OCI-LY3 (cell line): ENCODE results near the gene HOXD13.

ENCODE experiments used
- EZH2phosphoT487 ChIP-seq: fragments of 200-600 bp; shearing (Covaris generic); IDR thresholded peaks from 2 replicates; pipeline ENCODE4 v1.6.1; 2018; ENCODE audit warnings: antibody characterized with exemption, mixed run types, low read depth
- TF ChIP-seq, protein P1 (sequence below): fragments of 200-600, 300-600 bp; sonication (generic); IDR thresholded peaks from 2 replicates; pipeline ENCODE4 v1.5.1; 2014; ENCODE audit warnings: antibody characterized with exemption, low read length, low read depth

- TF ChIP-seq, protein P1, sequence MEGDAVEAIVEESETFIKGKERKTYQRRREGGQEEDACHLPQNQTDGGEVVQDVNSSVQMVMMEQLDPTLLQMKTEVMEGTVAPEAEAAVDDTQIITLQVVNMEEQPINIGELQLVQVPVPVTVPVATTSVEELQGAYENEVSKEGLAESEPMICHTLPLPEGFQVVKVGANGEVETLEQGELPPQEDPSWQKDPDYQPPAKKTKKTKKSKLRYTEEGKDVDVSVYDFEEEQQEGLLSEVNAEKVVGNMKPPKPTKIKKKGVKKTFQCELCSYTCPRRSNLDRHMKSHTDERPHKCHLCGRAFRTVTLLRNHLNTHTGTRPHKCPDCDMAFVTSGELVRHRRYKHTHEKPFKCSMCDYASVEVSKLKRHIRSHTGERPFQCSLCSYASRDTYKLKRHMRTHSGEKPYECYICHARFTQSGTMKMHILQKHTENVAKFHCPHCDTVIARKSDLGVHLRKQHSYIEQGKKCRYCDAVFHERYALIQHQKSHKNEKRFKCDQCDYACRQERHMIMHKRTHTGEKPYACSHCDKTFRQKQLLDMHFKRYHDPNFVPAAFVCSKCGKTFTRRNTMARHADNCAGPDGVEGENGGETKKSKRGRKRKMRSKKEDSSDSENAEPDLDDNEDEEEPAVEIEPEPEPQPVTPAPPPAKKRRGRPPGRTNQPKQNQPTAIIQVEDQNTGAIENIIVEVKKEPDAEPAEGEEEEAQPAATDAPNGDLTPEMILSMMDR, result no peak
- no peak for TF ChIP-seq EZH2phosphoT487
These were observed 16.8 kb downstream of the HOXD13 start for GRCh38 chr2:176109192-176109901.
